Ishikawa (cell line): ENCODE data around the gene PDHA1.

ENCODE experiments used
- CEBPB ChIP-seq: IDR thresholded peaks from 2 replicates; pipeline ENCODE4 v1.6.1; 2012
- CREB1 ChIP-seq: IDR thresholded peaks from 2 replicates; pipeline ENCODE4 v1.6.1; 2012; ENCODE audit warnings: low read depth
- EGR1 ChIP-seq: IDR thresholded peaks from 2 replicates; pipeline ENCODE4 v1.6.1; 2012
- EP300 ChIP-seq: IDR thresholded peaks from 2 replicates; pipeline ENCODE4 v1.6.1; 2012; ENCODE audit warnings: borderline replicate concordance
- FOXM1 ChIP-seq: IDR thresholded peaks from 2 replicates; pipeline ENCODE4 v1.6.1; 2012; ENCODE audit warnings: low read depth, borderline replicate concordance
- RAD21 ChIP-seq: IDR thresholded peaks from 2 replicates; pipeline ENCODE4 v1.6.1; 2012; ENCODE audit warnings: low read depth
- TCF12 ChIP-seq: IDR thresholded peaks from 2 replicates; pipeline ENCODE4 v1.6.1; 2012; ENCODE audit warnings: low read depth
- TEAD4 ChIP-seq: IDR thresholded peaks from 2 replicates; pipeline ENCODE4 v1.6.1; 2012
- USF1 ChIP-seq: IDR thresholded peaks from 2 replicates; pipeline ENCODE4 v1.6.1; 2012
- ZBTB7A ChIP-seq: IDR thresholded peaks from 2 replicates; pipeline ENCODE4 v1.6.1; 2012; ENCODE audit warnings: low read depth

DNA sequence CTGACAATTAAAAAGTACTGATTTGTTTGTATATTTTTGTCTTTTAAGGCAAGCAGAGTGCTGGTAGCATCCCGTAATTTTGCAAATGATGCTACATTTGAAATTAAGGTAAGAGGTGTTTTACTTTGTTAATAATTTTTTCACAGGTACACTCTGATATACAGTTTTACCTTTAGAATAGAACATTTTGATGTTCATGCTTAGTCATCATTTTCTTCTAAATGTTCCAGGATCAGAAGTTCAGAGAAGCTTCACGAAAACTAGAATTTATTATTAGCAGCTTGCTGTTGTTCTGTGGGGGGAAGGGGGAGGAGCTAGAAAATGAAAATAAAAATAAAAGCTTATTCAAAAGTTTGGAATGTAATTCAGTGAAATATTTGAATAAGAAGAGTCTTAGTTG lies 5.5 kb downstream of the PDHA1 start:
- TF ChIP-seq EP300 (no peak), TCF12 (no peak), RAD21 (no peak), CREB1 (no peak), FOXM1 (no peak), ZBTB7A (no peak), TEAD4 (no peak), CEBPB (no peak), EGR1 (no peak), USF1 (no peak)
